HFF-Myc (cell line): ENCODE measurements around the gene CDH6.

Experiments
- DNase-seq: peaks from one replicate; pipeline ENCODE4 v3.0.0-alpha.2; 2011; ENCODE audit warnings: low read depth; ENCODE audit errors: extremely low read depth
- H3K4me3 ChIP-seq: replicated peaks from 2 replicates; pipeline ENCODE4 v1.5.1; 2011; ENCODE audit warnings: low read depth, mild to moderate bottlenecking, control low read depth, low read length
- TF ChIP-seq, protein P1 (sequence below): IDR thresholded peaks from 2 replicates; pipeline ENCODE4 v1.5.1; 2012; ENCODE audit warnings: mild to moderate bottlenecking, low read depth, low read length, control low read depth; ENCODE audit errors: missing control alignments

Gene CDH6

DNA sequence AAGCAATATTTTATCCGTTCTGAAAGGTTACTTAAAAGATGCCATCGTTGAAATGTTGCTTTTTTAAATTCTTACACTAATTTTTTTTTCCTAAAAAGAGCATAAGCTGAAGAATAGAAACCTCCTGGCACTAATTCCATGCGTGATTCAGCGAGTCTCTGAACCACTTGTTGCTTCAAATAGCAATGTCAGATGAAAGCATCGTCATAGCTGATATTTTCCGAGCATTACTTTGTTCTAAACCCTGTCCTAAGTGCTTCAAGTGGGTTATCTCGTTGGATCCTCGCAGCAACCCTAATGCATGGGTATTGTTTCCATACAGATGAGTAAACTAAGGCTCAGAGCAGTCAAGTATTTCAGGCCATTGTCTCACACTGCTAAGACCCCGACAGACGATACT, 79.7 kb downstream of the CDH6 start:
- TF ChIP-seq, protein P1, sequence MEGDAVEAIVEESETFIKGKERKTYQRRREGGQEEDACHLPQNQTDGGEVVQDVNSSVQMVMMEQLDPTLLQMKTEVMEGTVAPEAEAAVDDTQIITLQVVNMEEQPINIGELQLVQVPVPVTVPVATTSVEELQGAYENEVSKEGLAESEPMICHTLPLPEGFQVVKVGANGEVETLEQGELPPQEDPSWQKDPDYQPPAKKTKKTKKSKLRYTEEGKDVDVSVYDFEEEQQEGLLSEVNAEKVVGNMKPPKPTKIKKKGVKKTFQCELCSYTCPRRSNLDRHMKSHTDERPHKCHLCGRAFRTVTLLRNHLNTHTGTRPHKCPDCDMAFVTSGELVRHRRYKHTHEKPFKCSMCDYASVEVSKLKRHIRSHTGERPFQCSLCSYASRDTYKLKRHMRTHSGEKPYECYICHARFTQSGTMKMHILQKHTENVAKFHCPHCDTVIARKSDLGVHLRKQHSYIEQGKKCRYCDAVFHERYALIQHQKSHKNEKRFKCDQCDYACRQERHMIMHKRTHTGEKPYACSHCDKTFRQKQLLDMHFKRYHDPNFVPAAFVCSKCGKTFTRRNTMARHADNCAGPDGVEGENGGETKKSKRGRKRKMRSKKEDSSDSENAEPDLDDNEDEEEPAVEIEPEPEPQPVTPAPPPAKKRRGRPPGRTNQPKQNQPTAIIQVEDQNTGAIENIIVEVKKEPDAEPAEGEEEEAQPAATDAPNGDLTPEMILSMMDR, result no peak
- no peak for DNase-seq
- no peak overlapping the region for H3K4me3 ChIP-seq

DNA sequence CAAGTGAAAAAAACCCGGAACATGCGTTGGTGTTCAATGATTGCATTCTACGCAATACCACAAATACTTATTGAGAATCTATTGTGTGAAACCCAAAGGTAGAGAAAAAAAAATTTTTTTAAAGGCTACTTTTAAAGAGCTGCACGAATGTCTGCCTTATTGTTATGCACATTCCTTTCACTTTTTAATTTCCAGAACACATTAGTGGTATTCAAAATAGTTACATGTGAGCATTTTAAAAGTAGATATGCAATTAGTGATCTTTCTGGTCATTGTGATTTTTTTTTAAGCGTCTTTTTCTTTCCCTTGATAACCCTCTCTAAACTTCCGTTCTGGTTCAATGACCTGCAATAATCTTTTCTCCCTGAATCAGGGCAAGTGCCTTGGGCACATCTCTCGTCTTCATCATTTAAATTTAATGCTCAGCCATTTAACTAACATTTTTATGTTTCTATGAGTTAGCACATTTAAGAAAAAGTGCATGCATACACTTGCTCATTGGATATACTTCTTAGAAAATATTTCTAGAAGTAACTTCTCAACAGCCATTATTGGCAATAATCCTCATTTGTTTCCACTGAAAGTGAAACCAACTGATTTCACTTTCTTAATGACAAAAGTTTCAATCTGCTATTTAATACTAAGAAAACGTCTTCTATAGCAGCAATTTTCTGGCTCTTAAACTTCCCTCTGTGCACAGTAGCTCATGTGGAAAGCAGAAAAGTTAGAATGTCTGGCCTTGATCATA, 80.3 kb downstream of the CDH6 start:
- no peak for DNase-seq
- TF ChIP-seq, protein P1, result no peak
- H3K4me3 ChIP-seq, result no peak overlapping the region

DNA sequence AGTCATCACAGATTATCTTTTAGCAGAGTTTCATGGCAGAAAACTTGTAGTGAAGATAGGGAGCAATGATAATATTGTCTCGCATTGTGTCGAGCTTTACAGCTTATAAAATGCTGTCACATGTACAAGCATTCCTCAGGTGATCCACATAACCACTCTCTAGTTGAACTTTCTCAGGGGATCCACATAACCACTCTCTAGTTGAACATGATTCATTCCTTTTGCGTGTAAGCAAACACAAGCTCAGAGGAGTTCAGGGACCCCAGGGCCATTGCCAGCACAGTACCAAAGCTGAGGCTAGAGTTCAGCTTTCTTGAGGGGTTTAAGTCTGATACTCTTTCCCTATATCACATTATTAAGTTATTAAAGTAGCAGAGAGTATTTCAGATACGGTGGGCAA, 86.7 kb downstream of the CDH6 start:
- TF ChIP-seq, protein P1, result no peak

DNA sequence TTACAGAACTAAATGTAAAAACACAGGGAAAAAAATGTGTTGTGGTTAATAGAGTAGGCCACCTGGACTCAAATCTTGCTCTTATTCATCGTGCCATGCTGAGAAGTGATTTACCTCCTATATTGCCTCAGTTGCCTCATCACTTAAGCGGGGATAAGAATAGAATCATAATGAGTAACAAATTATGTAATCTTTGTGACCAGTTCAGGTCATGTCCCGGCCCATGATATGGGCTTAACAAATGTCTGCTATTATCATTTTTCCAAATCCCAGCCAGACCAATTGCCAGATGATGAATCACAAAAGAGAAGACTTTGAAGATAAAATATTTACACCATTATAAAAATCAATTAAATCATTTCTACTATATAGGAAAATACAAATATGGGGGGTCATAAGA, 89.8 kb downstream of the CDH6 start:
- H3K4me3 ChIP-seq, result no peak overlapping the region
- TF ChIP-seq, protein P1, result no peak
- DNase-seq, result no peak

More for the DNA sequence above, 86.7 kb downstream of the CDH6 start:
- no peak for DNase-seq
- H3K4me3 ChIP-seq, result no peak overlapping the region

DNA sequence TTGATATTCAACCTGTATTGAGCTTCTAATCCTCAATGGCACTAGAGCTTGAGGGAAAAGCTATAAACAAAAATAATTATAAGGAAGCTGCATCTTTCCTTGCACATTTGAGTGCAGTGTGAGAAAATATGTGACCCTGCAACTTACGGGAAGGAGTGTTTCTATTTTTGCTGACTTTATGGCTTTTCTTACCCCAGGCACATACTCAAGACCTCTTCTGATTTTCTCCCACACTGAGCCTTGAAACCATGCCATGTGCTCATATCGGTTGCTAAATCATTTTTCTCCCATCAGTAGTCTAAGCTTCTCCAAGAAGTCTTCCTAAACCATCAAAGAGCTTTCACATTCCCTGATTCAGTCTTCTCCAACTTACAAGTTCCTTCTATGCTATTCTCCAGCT, 91.5 kb downstream of the CDH6 start:
- DNase-seq, result no peak
- H3K4me3 ChIP-seq, result no peak overlapping the region
- TF ChIP-seq, protein P1, result no peak

DNA sequence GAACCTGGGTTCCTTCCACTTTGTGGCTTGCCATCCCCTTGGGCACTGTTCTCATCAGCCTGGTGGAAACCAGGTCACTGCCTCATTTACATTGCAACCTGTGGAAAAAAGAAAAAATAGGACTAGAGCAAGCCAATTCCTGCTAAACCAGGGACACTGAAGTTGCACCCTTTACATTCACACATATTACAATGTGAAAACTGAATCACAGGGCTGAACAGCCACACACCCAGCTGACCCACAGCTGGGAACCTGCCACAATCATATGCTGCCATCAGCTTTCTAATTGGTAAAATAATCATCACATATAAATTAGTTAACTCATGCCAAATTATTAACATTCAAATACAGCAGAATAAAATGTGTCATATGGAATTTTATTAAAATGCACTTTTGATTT, 94.5 kb downstream of the CDH6 start:
- H3K4me3 ChIP-seq, result no peak overlapping the region
- DNase-seq, result no peak
- TF ChIP-seq, protein P1, result no peak

DNA sequence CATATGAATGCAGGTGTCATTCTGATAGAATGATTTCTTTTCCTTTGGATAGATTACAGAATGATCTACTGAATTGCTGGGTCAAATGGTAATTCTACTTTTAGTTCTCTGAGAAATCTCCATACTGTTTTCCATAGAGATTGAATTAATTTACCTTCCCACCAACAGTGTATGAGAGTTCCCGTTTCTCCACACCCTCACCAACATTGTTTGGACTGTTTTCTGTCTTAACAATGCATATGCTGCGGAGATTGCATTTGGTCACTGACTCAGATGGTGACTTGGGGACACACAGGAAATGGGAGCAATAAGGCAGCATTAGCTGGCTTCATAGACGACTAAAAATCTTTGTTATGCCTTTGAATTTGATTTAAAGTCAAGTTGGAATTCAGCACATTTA, 95.9 kb downstream of the CDH6 start:
- TF ChIP-seq, protein P1, result no peak
- DNase-seq, result no peak
- H3K4me3 ChIP-seq, result no peak overlapping the region
